Endothelial cell of umbilical vein (primary cell): Measurements from ENCODE around the gene DUSP22. TPM values are rescaled to one million over a fixed set of nuclear protein-coding genes. Genes with fewer than 3 reads are reported as not detected.

Experiments
- BruUV-seq: library from RNA; stranded (reverse); fragments of 400-500 nt; replicated peaks from 2 replicates; lab custom pipeline; 2021; lab: Mats Ljungman, UMichigan
- CTCF ChIA-PET: fragments of 300-600, 350-600 bp; sonication (Branson Sonifier 250); formaldehyde crosslinking; loops from one replicate; lab custom pipeline; 2021; ENCODE audit warnings: antibody characterized with exemption, inconsistent platforms; lab: Charles Lee
- POLR2A ChIA-PET: fragments of 300-600, 350-600 bp; sonication (Branson Sonifier 250); formaldehyde crosslinking; loops from one replicate; lab custom pipeline; 2021; ENCODE audit warnings: antibody characterized with exemption, inconsistent platforms; lab: Charles Lee
- DNase-seq: peaks from one replicate; pipeline ENCODE4 v3.0.0-alpha.2; 2011; ENCODE audit warnings: low read depth, low spot score
- FAIRE-seq: peaks from 2 replicates; lab custom pipeline; 2011; peaks lifted over from hg19 to GRCh38; lab: Jason Lieb, UNC
- H2AFZ ChIP-seq: 2 replicates; pipeline ENCODE4 v1.6.0; 2012; ENCODE audit warnings: low read depth, low read length, control low read depth, inconsistent platforms
- H3K27ac ChIP-seq: 2 replicates; pipeline ENCODE4 v1.5.1; 2011; ENCODE audit warnings: low read depth, mild to moderate bottlenecking, control low read depth, low read length, moderate library complexity; ENCODE audit not compliant: insufficient read depth
- H3K27me3 ChIP-seq, 2 experiments: 2 replicates each; pipeline versions ENCODE4 v1.6.0 to v1.6.1; 2011; ENCODE audit warnings: low read length in 2 of 2, mixed read lengths in 1 of 2; ENCODE audit not compliant: control insufficient read depth in 2 of 2, insufficient read depth in 2 of 2
- H3K36me3 ChIP-seq, 2 experiments: 2 replicates in 1 of 2; 3 replicates in 1 of 2; pipeline ENCODE4 v1.5.1; 2011; ENCODE audit warnings: low read length in 2 of 2, mild to moderate bottlenecking in 1 of 2, moderate library complexity in 1 of 2; ENCODE audit not compliant: control insufficient read depth in 2 of 2, insufficient read depth in 2 of 2; ENCODE audit errors: extremely low read depth in 1 of 2
- H3K4me1 ChIP-seq: 3 replicates; pipeline ENCODE4 v1.5.1; 2011; ENCODE audit warnings: mild to moderate bottlenecking, low read length; ENCODE audit not compliant: control insufficient read depth, insufficient read depth; ENCODE audit errors: extremely low read depth
- H3K4me2 ChIP-seq: 2 replicates; pipeline ENCODE4 v1.6.1; 2011; ENCODE audit warnings: low read length, control low read depth, mixed read lengths; ENCODE audit not compliant: insufficient read depth
- H3K4me3 ChIP-seq, 3 experiments: fragments of 200-600 bp in 1 of 3; sonication (generic), shearing (Covaris generic) in 1 of 3; replicated peaks in 1 of 3; 2 replicates each; pipeline ENCODE4 v1.5.1; 2011 to 2016; ENCODE audit warnings: control low read depth in 3 of 3, low read length in 3 of 3, mild to moderate bottlenecking in 2 of 3, inconsistent platforms in 1 of 3, low read depth in 1 of 3, moderate library complexity in 1 of 3; ENCODE audit not compliant: insufficient read depth in 1 of 3
- H3K79me2 ChIP-seq: 2 replicates; pipeline ENCODE4 v1.6.0; 2012; ENCODE audit warnings: low read length, inconsistent platforms; ENCODE audit not compliant: control insufficient read depth, insufficient read depth
- H3K9ac ChIP-seq: replicated peaks from 2 replicates; pipeline ENCODE3; 2011; ENCODE audit warnings: low read length, control low read depth; ENCODE audit not compliant: insufficient read depth; ENCODE audit errors: extremely low read depth
- H3K9me1 ChIP-seq: replicated peaks from 3 replicates; pipeline ENCODE4 v1.6.0; 2011; ENCODE audit warnings: mild to moderate bottlenecking, low read length; ENCODE audit not compliant: control insufficient read depth, insufficient read depth; ENCODE audit errors: extremely low read depth
- H3K9me3 ChIP-seq: replicated peaks from 2 replicates; pipeline ENCODE4 v1.5.1; 2012; ENCODE audit warnings: low read length, inconsistent platforms; ENCODE audit not compliant: control insufficient read depth, insufficient read depth
- H4K20me1 ChIP-seq: replicated peaks from 2 replicates; pipeline ENCODE3; 2011; ENCODE audit warnings: mild to moderate bottlenecking, low read length; ENCODE audit not compliant: control insufficient read depth, insufficient read depth; ENCODE audit errors: extremely low read depth
- FOS ChIP-seq: IDR thresholded peaks from 2 replicates; pipeline ENCODE4 v1.6.1; 2011; ENCODE audit warnings: mild to moderate bottlenecking, low read length, moderate library complexity, borderline replicate concordance; ENCODE audit not compliant: insufficient read depth
- GATA2 ChIP-seq: IDR thresholded peaks from 2 replicates; pipeline ENCODE4 v1.7.0; 2011; ENCODE audit warnings: low read depth, mild to moderate bottlenecking, moderate library complexity, mixed read lengths, low read length; ENCODE audit not compliant: insufficient read length, insufficient read depth
- JUN ChIP-seq: IDR thresholded peaks from 2 replicates; pipeline ENCODE4 v1.6.1; 2011; ENCODE audit warnings: borderline replicate concordance, low read depth; ENCODE audit not compliant: insufficient read length, insufficient read depth
- POLR2AphosphoS5 ChIP-seq: IDR thresholded peaks from 2 replicates; pipeline ENCODE4 v1.6.1; 2012; ENCODE audit warnings: low read depth, mild to moderate bottlenecking, control low read depth, low read length, moderate library complexity; ENCODE audit not compliant: insufficient read depth
- dilution Hi-C: fragments of 300-500 bp; cut with MboI; formaldehyde crosslinking; loops from one replicate; pipeline ENCODE4 v1.15.0; 2019; ENCODE audit warnings: low sequenced_read_pairs; ENCODE audit not compliant: extremely low pct_ligation_motif_present
- intact Hi-C: fragments of 100-400 bp; cut with micrococcal nuclease; formaldehyde crosslinking; loops from one replicate; pipeline ENCODE4 v1.10.0; 2022
- polyA plus RNA-seq, 4 experiments: library from polyadenylated mRNA; depleted of rRNA in 3 of 4; stranded (reverse) in 3 of 4; unstranded in 1 of 4; fragments of >200 nt; gene quantifications; 2 replicates each; pipeline versions ENCODE4 v1.2.1 to v1.2.3, GENCODE V29; 2011 to 2012; ENCODE audit warnings: missing spikeins in 1 of 4
- total RNA-seq: library from RNA; stranded (reverse); gene quantifications from 2 replicates; pipeline ENCODE4 v1.2.3, GENCODE V29; 2021
- TF ChIP-seq, protein P1 (sequence below): IDR thresholded peaks from 2 replicates; pipeline ENCODE4 v1.6.1; 2011; ENCODE audit not compliant: insufficient read depth, insufficient read length
- TF ChIP-seq, protein P2 (sequence below), 2 donors: IDR thresholded peaks; 1 replicate in 1 of 2; 2 replicates in 1 of 2; pipeline ENCODE4 v1.5.1; 2011; ENCODE audit warnings: low read length in 2 of 2, mild to moderate bottlenecking in 2 of 2, moderate library complexity in 2 of 2, control low read depth in 1 of 2, inconsistent platforms in 1 of 2, low read depth in 1 of 2; ENCODE audit not compliant: insufficient read depth in 1 of 2; ENCODE audit errors: extremely low read depth in 1 of 2

DUSP22 gene
- total and polyA plus RNA-seq, 2 donors (not counting 3 experiments of a cell fraction or from before 2014, with no cell fraction given) = 23.2 to 33.9 TPM

DNA sequence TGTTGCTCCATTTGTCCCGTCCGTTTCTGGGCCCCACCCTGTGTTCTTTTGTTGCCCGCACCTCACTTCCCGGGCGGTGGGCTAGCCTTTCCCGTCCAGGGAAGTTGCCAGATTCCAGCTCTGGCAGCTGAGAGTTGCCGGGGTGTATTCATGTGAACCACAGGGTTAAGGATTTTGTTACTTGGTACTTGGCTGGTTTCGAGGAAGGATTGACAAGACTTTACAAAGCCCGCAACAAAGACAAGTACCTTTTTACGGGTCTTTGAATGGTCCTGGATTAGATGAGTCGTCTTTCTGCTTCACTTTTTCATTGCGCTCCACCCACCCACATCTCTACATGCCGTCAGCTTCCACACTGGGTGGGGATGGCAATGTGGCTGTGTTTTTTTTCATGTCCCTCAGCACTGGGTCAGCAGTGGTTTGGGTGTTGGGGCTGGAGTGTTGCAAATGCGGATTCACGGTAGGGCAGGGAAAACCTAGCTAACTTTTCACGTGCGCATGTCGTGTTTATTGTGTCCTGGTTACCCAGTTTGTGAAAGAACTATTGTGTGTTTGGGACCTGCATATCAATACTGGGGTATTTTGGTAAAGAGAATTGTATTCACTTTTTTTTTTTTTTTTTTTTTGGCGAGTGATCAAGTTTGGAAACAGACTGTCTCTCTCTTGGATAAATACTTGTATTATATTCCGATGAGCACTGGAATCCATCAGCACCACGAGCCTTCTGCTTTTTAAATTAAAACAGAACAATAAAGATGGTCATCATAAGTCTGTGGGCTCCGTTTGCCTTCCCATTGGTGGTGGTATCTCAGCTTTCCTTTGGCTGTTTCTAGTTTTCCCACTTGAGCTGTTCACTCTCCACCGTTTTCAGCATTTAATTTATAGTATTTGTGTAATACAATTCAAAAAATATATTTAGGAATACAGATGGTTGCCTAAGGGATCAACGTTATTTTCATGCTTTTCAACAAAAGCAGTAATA, 1.2 kb downstream of the DUSP22 start:
- POLR2A ChIA-PET = no interaction called here

More for the DNA sequence above, 1.2 kb downstream of the DUSP22 start:
- intact Hi-C loops (loop anchor here (2.0 to 5.0 kb wide), 2 partner anchors 65 to 419 kb away; no protein-coding TSS in a partner anchor), dilution Hi-C loops (no loop called here)
- Histone ChIP-seq H2AFZ (peak overlapping the region; percentile 45), H3K27ac (peak overlapping the region; percentile 11), H3K36me3 (no peaks in the 10 kb centered on the region), H3K9me3 (no peaks in the 10 kb centered on the region), H3K4me1 (peaks cover 40% of the 10 kb centered on the region), H3K4me3 (peak overlapping the region; percentile 48 to 73 (median 53)), H3K4me2 (peak overlapping the region; percentile 91), H3K27me3 (no peaks in the 10 kb centered on the region), H4K20me1 (no peaks in the 10 kb centered on the region), H3K79me2 (peaks cover 34% of the 10 kb centered on the region), H3K9ac (peak overlapping the region; percentile 60), H3K9me1 (no peaks in the 10 kb centered on the region)
- FAIRE-seq (peak; percentile 71), DNase-seq (no peak)
- BruUV-seq = TSS peak; percentile 47
- CTCF ChIA-PET = interaction anchor here (1.5 kb wide), 1 partner anchor 40 kb away, joined by 7 read pairs; no protein-coding TSS in a partner anchor
- no peak for TF ChIP-seq FOS
- no peak for TF ChIP-seq JUN
- no peak for TF ChIP-seq POLR2AphosphoS5
- TF ChIP-seq, protein P1, sequence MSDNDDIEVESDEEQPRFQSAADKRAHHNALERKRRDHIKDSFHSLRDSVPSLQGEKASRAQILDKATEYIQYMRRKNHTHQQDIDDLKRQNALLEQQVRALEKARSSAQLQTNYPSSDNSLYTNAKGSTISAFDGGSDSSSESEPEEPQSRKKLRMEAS = no peak
- TF ChIP-seq GATA2 = no peak
- TF ChIP-seq, protein P2, sequence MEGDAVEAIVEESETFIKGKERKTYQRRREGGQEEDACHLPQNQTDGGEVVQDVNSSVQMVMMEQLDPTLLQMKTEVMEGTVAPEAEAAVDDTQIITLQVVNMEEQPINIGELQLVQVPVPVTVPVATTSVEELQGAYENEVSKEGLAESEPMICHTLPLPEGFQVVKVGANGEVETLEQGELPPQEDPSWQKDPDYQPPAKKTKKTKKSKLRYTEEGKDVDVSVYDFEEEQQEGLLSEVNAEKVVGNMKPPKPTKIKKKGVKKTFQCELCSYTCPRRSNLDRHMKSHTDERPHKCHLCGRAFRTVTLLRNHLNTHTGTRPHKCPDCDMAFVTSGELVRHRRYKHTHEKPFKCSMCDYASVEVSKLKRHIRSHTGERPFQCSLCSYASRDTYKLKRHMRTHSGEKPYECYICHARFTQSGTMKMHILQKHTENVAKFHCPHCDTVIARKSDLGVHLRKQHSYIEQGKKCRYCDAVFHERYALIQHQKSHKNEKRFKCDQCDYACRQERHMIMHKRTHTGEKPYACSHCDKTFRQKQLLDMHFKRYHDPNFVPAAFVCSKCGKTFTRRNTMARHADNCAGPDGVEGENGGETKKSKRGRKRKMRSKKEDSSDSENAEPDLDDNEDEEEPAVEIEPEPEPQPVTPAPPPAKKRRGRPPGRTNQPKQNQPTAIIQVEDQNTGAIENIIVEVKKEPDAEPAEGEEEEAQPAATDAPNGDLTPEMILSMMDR (IDR thresholded peaks at IDR 0.05; ENCODE audit: extremely low read depth in 1 of 2, insufficient read depth in 1 of 2, low read depth in 1 of 2, low read length in 2 of 2) = no peak
